HepG2 (cell line): Measurements from ENCODE around the gene WFDC5. TPM values are rescaled to one million over a fixed set of nuclear protein-coding genes. Genes with fewer than 3 reads are reported as not detected.
"Not testable (repeated sequence)": the region's sequence is repeated elsewhere in the genome, so short reads cannot be mapped to it uniquely, and the experiment has no call there.

Source experiments
- ATAC-seq: fragments of 200-7000 bp; cut with Tn5 transposase; 3 replicates; pipeline ENCODE4 v1.9.1; 2020; ENCODE audit warnings: mild to moderate bottlenecking, moderate library complexity
- BruUV-seq: library from RNA; stranded (reverse); fragments of 400-500 nt; replicated peaks from 2 replicates; lab custom pipeline; 2021; lab: Mats Ljungman, UMichigan
- CTCF ChIA-PET: fragments of 300-600 bp; formaldehyde crosslinking; extraction: SDS; loops from one replicate; lab custom pipeline; 2021; ENCODE audit warnings: low total read pairs, inconsistent platforms, low intra/inter-chr PET ratio; lab: Yijun Ruan, JAX
- POLR2A ChIA-PET: fragments of 350-600 bp; sonication (Branson Sonifier 250); formaldehyde crosslinking; loops from one replicate; lab custom pipeline; 2020; ENCODE audit warnings: antibody characterized with exemption, inconsistent platforms; lab: Yijun Ruan, JAX
- DNase-seq: peaks from one replicate; pipeline ENCODE4 v3.0.0-alpha.2; 2015; ENCODE audit warnings: low spot score
- FAIRE-seq: peaks from 3 replicates; lab custom pipeline; 2011; peaks lifted over from hg19 to GRCh38; lab: Jason Lieb, UNC
- H2AFZ ChIP-seq: one replicate; pipeline ENCODE4 v1.6.1; 2011; ENCODE audit warnings: low read length, inconsistent platforms
- H3K27ac ChIP-seq: fragments of 300-600 bp; 3 replicates; pipeline ENCODE4 v1.8.0; 2011; ENCODE audit warnings: mixed run types, mild to moderate bottlenecking, mixed read lengths, low read length, inconsistent platforms; ENCODE audit not compliant: insufficient read depth; ENCODE audit errors: extremely low read length
- H3K27me3 ChIP-seq, 2 experiments: fragments of 200-600 bp in 1 of 2; 2 replicates in 1 of 2; 3 replicates in 1 of 2; pipeline versions ENCODE4 v1.6.0 to v1.8.0; 2011; ENCODE audit warnings: low read length in 2 of 2, mild to moderate bottlenecking in 2 of 2, moderate library complexity in 2 of 2, inconsistent platforms in 1 of 2; ENCODE audit not compliant: insufficient read depth in 2 of 2, control insufficient read depth in 1 of 2
- H3K36me3 ChIP-seq, 2 experiments: fragments of 200-600 bp in 1 of 2; replicated peaks in 1 of 2; 2 replicates in 1 of 2; 3 replicates in 1 of 2; pipeline versions ENCODE4 v1.5.1 to v1.8.0; 2011; ENCODE audit warnings: low read length in 2 of 2, inconsistent platforms in 1 of 2; ENCODE audit not compliant: insufficient read depth in 2 of 2, control insufficient read depth in 1 of 2
- H3K4me1 ChIP-seq: 2 replicates; pipeline ENCODE4 v1.5.1; 2012; ENCODE audit warnings: low read length, inconsistent platforms; ENCODE audit not compliant: insufficient read depth
- H3K4me2 ChIP-seq: 2 replicates; pipeline ENCODE4 v1.6.0; 2011; ENCODE audit warnings: low read depth, low read length, inconsistent platforms
- H3K4me3 ChIP-seq, 3 experiments: fragments of 200-600 bp in 1 of 3; sonication (generic), shearing (Covaris generic) in 1 of 3; replicated peaks in 1 of 3; 2 replicates each; pipeline ENCODE4 v1.5.1; 2011 to 2016; ENCODE audit warnings: low read length in 3 of 3, inconsistent platforms in 2 of 3, low read depth in 2 of 3, mild to moderate bottlenecking in 2 of 3, control low read depth in 1 of 3, mixed read lengths in 1 of 3; ENCODE audit not compliant: insufficient read depth in 1 of 3
- H3K79me2 ChIP-seq: one replicate; pipeline ENCODE4 v1.6.1; 2011; ENCODE audit warnings: low read length, inconsistent platforms; ENCODE audit not compliant: insufficient read depth
- H3K9ac ChIP-seq: 2 replicates; pipeline ENCODE4 v1.6.0; 2011; ENCODE audit warnings: mild to moderate bottlenecking, low read depth, low read length, inconsistent platforms; ENCODE audit not compliant: insufficient read depth
- H3K9me3 ChIP-seq: 2 replicates; pipeline ENCODE4 v1.5.1; 2012; ENCODE audit warnings: mild to moderate bottlenecking, low read length
- H4K20me1 ChIP-seq: 2 replicates; pipeline ENCODE4 v1.6.0; 2011; ENCODE audit warnings: inconsistent platforms, mild to moderate bottlenecking, low read length, moderate library complexity; ENCODE audit not compliant: insufficient read depth
- HMG20B ChIP-seq: conservative IDR thresholded peaks from 2 replicates; pipeline ENCODE4 v1.6.1; 2016; ENCODE audit warnings: missing genetic modification reagents, missing compliant biosample characterization
- KAT8 ChIP-seq: IDR thresholded peaks from 2 replicates; pipeline ENCODE4 v1.6.1; 2016; ENCODE audit warnings: missing genetic modification reagents, missing compliant biosample characterization
- KDM5B ChIP-seq: sonication (generic); formaldehyde crosslinking; IDR thresholded peaks from 2 replicates; pipeline ENCODE4 v1.4.0; 2020; ENCODE audit warnings: missing genetic modification reagents, mild to moderate bottlenecking, borderline replicate concordance
- MEIS2 ChIP-seq: sonication (generic); formaldehyde crosslinking; IDR thresholded peaks from 2 replicates; pipeline ENCODE4 v1.9.0; 2021; ENCODE audit warnings: mild to moderate bottlenecking, missing genetic modification reagents
- MZF1 ChIP-seq: sonication (generic); formaldehyde crosslinking; IDR thresholded peaks from 2 replicates; pipeline ENCODE4 v1.8.1; 2023; ENCODE audit warnings: mild to moderate bottlenecking, missing genetic modification reagents, borderline replicate concordance
- POLR2AphosphoS5 ChIP-seq: IDR thresholded peaks from 2 replicates; pipeline ENCODE4 v1.6.1; 2012; ENCODE audit warnings: low read depth, low read length
- ZKSCAN8 ChIP-seq: IDR thresholded peaks from 2 replicates; pipeline ENCODE4 v1.6.1; 2016; ENCODE audit warnings: borderline replicate concordance, missing genetic modification reagents, missing compliant biosample characterization
- ZMAT5 ChIP-seq: sonication (generic); formaldehyde crosslinking; IDR thresholded peaks from 2 replicates; pipeline ENCODE4 v1.5.0; 2020; ENCODE audit warnings: mild to moderate bottlenecking, low read depth, missing genetic modification reagents, borderline replicate concordance
- WGBS: methylation state at CpG from one replicate; pipeline ENCODE4 v1.1.6; 2017; ENCODE audit warnings: low lambda C conversion rate; 5-methylcytosine and 5-hydroxymethylcytosine counted together
- in situ Hi-C: cut with HindIII; loops from 2 replicates; pipeline ENCODE4 v1.10.0; 2017; ENCODE audit warnings: low pct_unique_long_range_greater_than_20kb; ENCODE audit not compliant: extremely low pct_ligation_motif_present
- intact Hi-C: fragments of 100-400 bp; cut with micrococcal nuclease; formaldehyde crosslinking; loops from one replicate; pipeline ENCODE4 v1.10.0; 2022; ENCODE audit not compliant: unreplicated experiment
- polyA plus RNA-seq, 8 experiments: library from polyadenylated mRNA; depleted of rRNA in 3 of 8; stranded (reverse) in 7 of 8; unstranded in 1 of 8; fragments of >200 nt; fragmentation: Illumina TruSeq in 4 of 8; extraction: Trizol in 4 of 8; gene quantifications; 2 replicates each; pipeline versions ENCODE4 v1.2.1 to v1.2.3, GENCODE V29; 2011 to 2016; ENCODE audit warnings: low read depth in 4 of 8, missing spikeins in 1 of 8, mixed read lengths in 1 of 8; ENCODE audit not compliant: insufficient read depth in 1 of 8
- total RNA-seq, 5 experiments: library from RNA; depleted of rRNA; stranded (reverse); fragments of >200 nt; fragmentation: Illumina TruSeq; extraction: Trizol; gene quantifications; 2 replicates each; pipeline ENCODE4 v1.2.3, GENCODE V29; 2016; ENCODE audit warnings: low read depth in 1 of 5

The WFDC5 gene
- total and polyA plus RNA-seq, 2 of the 13 experiments (the other 11 are each of a cell fraction or from before 2014, with no cell fraction given), result not detected

GRCh38 chr20:45140836-45141235 lies 25.9 kb upstream of the WFDC5 start:
- no peak overlapping the region for H3K9ac ChIP-seq
- no peak for ATAC-seq
- H3K9me3 ChIP-seq, result no peaks in the 10 kb centered on the region
- H3K79me2 ChIP-seq, result no peaks in the 10 kb centered on the region
- peaks cover 0 to 22% of the 10 kb centered on the region in 2 experiments; a peak in 4 of 5 replicates for H3K27me3 ChIP-seq
- TF ChIP-seq KDM5B (CRISPR knock-in tag) (no peak), ZKSCAN8 (CRISPR knock-in tag) (no peak), KAT8 (CRISPR knock-in tag) (no peak), MZF1 (CRISPR knock-in tag) (no peak), POLR2AphosphoS5 (no peak), MEIS2 (CRISPR knock-in tag) (no peak), ZMAT5 (CRISPR knock-in tag) (no peak), HMG20B (CRISPR knock-in tag) (no peak)
- no peak overlapping the region for H3K27ac ChIP-seq
- peaks cover 8% of the 10 kb centered on the region for H3K4me1 ChIP-seq
- no TSS peak for BruUV-seq
- no peaks in the 10 kb centered on the region for H3K36me3 ChIP-seq
- H2AFZ ChIP-seq, result no peak overlapping the region
- no peak for DNase-seq
- POLR2A ChIA-PET, result no interaction called here
- intact Hi-C loops, result no loop called here
- WGBS, result under 1% methylated on average over 4 of the region's 4 CpGs
- no peak overlapping the region for H3K4me2 ChIP-seq
- no peaks in the 10 kb centered on the region for H4K20me1 ChIP-seq
- CTCF ChIA-PET, result no interaction called here
- in situ Hi-C loops, result no loop called here
- no peak overlapping the region for H3K4me3 ChIP-seq
- FAIRE-seq, result no peak

GRCh38 chr20:45139733-45140375 lies 24.9 kb upstream of the WFDC5 start:
- H3K4me3 ChIP-seq, ATAC-seq, H3K36me3 ChIP-seq, in situ Hi-C loops, H4K20me1 ChIP-seq, CTCF ChIA-PET, H2AFZ ChIP-seq, BruUV-seq, H3K79me2 ChIP-seq, H3K9ac ChIP-seq, POLR2A ChIA-PET, H3K27ac ChIP-seq, H3K4me2 ChIP-seq, DNase-seq, FAIRE-seq, H3K9me3 ChIP-seq, H3K4me1 ChIP-seq: not testable (repeated sequence)
- 49% methylated on average over 5 of the region's 5 CpGs for WGBS
- intact Hi-C loops, result loop anchor here (5.0 to 10.0 kb wide), 2 partner anchors 152 to 565 kb away; no protein-coding TSS in a partner anchor
- H3K27me3 ChIP-seq, result peaks cover 0 to 17% of the 10 kb centered on the region in 2 experiments; a peak in 4 of 5 replicates
